Coronary artery (tissue), 2 donors: ENCODE data around the gene PHKA2.
"Not testable (repeated sequence)": the region's sequence is repeated elsewhere in the genome, so short reads cannot be mapped to it uniquely, and the experiment has no call there.

ENCODE experiments used
- DNase-seq: peaks from one replicate; pipeline ENCODE4 v3.0.0-alpha.2; 2017; ENCODE audit warnings: low spot score
- H3K27ac ChIP-seq, 2 donors: fragments of 200-600 bp; sonication (generic); one replicate each; pipeline ENCODE4 v1.5.1; 2016 to 2019
- H3K4me3 ChIP-seq: fragments of 200-600 bp; sonication (generic); 2 replicates; pipeline ENCODE4 v1.5.1; 2016; ENCODE audit warnings: mild to moderate bottlenecking, moderate library complexity
- TF ChIP-seq, protein P1 (sequence below): fragments of 200-600 bp; sonication (generic); IDR thresholded peaks from one replicate; pipeline ENCODE4 v1.5.1; 2019; ENCODE audit warnings: antibody characterized with exemption

PHKA2 gene

GRCh38 chrX:18861511-18861910 is 122.4 kb downstream of the PHKA2 start:
- TF ChIP-seq, protein P1, sequence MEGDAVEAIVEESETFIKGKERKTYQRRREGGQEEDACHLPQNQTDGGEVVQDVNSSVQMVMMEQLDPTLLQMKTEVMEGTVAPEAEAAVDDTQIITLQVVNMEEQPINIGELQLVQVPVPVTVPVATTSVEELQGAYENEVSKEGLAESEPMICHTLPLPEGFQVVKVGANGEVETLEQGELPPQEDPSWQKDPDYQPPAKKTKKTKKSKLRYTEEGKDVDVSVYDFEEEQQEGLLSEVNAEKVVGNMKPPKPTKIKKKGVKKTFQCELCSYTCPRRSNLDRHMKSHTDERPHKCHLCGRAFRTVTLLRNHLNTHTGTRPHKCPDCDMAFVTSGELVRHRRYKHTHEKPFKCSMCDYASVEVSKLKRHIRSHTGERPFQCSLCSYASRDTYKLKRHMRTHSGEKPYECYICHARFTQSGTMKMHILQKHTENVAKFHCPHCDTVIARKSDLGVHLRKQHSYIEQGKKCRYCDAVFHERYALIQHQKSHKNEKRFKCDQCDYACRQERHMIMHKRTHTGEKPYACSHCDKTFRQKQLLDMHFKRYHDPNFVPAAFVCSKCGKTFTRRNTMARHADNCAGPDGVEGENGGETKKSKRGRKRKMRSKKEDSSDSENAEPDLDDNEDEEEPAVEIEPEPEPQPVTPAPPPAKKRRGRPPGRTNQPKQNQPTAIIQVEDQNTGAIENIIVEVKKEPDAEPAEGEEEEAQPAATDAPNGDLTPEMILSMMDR, result no peak
- Histone ChIP-seq H3K27ac (no peak overlapping the region), H3K4me3 (no peak overlapping the region)
- DNase-seq, result no peak

DNA sequence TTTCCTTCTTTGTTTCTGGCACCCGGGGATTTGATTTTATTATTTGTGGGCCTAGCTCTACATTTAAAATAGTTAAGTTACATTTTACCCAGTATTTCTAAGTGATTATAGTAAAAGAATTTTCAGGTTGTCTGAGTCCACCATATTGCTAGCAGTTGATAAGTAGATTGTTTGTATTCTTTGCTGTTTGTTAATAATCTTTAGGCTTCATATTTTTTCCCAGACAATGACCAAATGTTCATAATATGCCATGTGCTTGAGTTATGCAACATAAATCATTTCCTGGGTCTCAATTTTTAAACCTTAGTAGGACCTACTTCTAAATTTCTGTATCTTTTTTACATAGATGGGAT is 127.3 kb downstream of the PHKA2 start:
- DNase-seq, result no peak
- no peak overlapping the region for H3K27ac ChIP-seq
- TF ChIP-seq, protein P1, result no peak
- H3K4me3 ChIP-seq, result no peak overlapping the region

DNA sequence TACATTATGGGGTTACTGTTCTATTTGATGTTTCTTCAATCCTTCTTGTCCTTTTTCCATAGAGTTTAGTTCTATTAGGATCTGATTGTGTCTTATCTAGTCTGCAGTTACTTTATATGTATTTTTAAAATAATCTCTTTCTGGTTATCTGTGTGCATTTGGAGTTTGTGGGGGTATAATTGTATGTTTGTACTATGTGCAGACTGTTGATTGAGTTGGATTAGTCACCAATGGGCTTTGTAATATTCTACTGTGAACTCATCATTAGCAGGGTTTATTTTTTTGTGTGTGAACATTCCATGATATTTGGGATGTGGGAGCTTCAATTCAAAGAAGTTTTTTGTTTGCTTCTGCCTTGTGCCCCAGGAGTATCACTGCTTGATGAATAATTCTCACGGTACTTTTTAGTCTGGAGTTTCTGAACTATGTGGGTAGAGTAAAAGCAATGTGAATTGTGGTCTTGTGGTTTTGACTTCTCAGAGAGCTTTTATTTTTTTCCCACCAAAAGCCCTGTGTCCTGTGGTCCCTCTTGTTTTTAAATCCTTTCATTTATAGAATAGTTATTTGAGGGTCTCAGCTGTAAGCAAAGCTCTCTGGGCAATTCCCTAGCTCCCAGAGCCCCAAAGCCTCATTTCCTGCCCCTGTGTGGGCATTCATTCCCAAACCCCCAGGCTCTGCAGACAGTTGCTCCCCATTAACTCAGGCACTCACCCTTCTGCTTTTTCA is 127.8 kb downstream of the PHKA2 start:
- no peak overlapping the region for H3K4me3 ChIP-seq
- H3K27ac ChIP-seq, result no peak overlapping the region
- DNase-seq, result no peak
- TF ChIP-seq, protein P1, result no peak

GRCh38 chrX:18847901-18848300 is 136.0 kb downstream of the PHKA2 start:
- not testable (repeated sequence) for DNase-seq, H3K4me3 ChIP-seq, H3K27ac ChIP-seq
